ENCODE results near the gene MPV17L2.

- TF ChIP-seq CTCF (IDR thresholded peaks at IDR 0.05; ENCODE audit: extremely low read depth in 1 of 2, insufficient read depth in 1 of 2, low read depth in 1 of 2, low read length in 2 of 2) (no peak), EZH2 (IDR thresholded peaks at IDR 0.05; ENCODE audit: borderline replicate concordance, low read depth, low read length, severe bottlenecking) (no peak), POLR2A (IDR thresholded peaks at IDR 0.05; ENCODE audit: low read depth, low read length) (no peak), POLR2AphosphoS5 (IDR thresholded peaks at IDR 0.05; ENCODE audit: insufficient read depth, low read depth, low read length) (no peak), JUN (IDR thresholded peaks at IDR 0.05; ENCODE audit: borderline replicate concordance, insufficient read depth, insufficient read length, low read depth) (no peak), MAX (IDR thresholded peaks at IDR 0.05; ENCODE audit: insufficient read depth, insufficient read length) (no peak), GATA2 (IDR thresholded peaks at IDR 0.05; ENCODE audit: insufficient read depth, insufficient read length, low read depth, low read length) (no peak), FOS (IDR thresholded peaks at IDR 0.05; ENCODE audit: borderline replicate concordance, insufficient read depth, low read length) (no peak), MYC (IDR thresholded peaks at IDR 0.05; ENCODE audit: low read depth, low read length) (no peak)
Measured at GRCh38 chr19:18190278-18190677, 2.7 kb upstream of the MPV17L2 start.
